SK-N-SH treated with all-trans-retinoic acid at 6 μM for 48 hours (cell line): Measurements from ENCODE around the gene ZACN.

Source experiments
- CREB5 ChIP-seq: fragments of 250-450 bp; sonication (Bioruptor Pico); IDR thresholded peaks from 2 replicates; pipeline ENCODE4 v1.5.1; 2020; ENCODE audit warnings: low read depth, mild to moderate bottlenecking, moderate library complexity
- ISL1 ChIP-seq: fragments of 250-450 bp; sonication (Bioruptor Pico); IDR thresholded peaks from 2 replicates; pipeline ENCODE4 v2.1.2; 2022; ENCODE audit warnings: mild to moderate bottlenecking, moderate library complexity
- RARB ChIP-seq: fragments of 250-450 bp; sonication (Bioruptor Pico); IDR thresholded peaks from 2 replicates; pipeline ENCODE4 v1.8.0; 2021; ENCODE audit warnings: mild to moderate bottlenecking, moderate library complexity
- SNAI2 ChIP-seq: fragments of 250-450 bp; sonication (Bioruptor Pico); IDR thresholded peaks from 2 replicates; pipeline ENCODE4 v1.5.0; 2020; ENCODE audit warnings: mild to moderate bottlenecking, moderate library complexity
- TSHZ2 ChIP-seq: fragments of 250-450 bp; sonication (Bioruptor Pico); IDR thresholded peaks from 2 replicates; pipeline ENCODE4 v1.5.0; 2020; ENCODE audit warnings: mild to moderate bottlenecking, moderate library complexity
- ZFP3 ChIP-seq: fragments of 250-450 bp; sonication (Bioruptor Pico); IDR thresholded peaks from 2 replicates; pipeline ENCODE4 v1.5.0; 2020; ENCODE audit warnings: mild to moderate bottlenecking, moderate library complexity
- ZFP30 ChIP-seq: fragments of 450-650 bp; formaldehyde crosslinking; IDR thresholded peaks from 2 replicates; pipeline ENCODE4 v1.5.0; 2022; ENCODE audit warnings: mild to moderate bottlenecking, moderate library complexity
- ZNF565 ChIP-seq: fragments of 450-650 bp; formaldehyde crosslinking; conservative IDR thresholded peaks from 2 replicates; pipeline ENCODE4 v1.5.0; 2020; ENCODE audit warnings: low read depth, mild to moderate bottlenecking, moderate library complexity
- ZNF70 ChIP-seq: fragments of 450-650 bp; formaldehyde crosslinking; IDR thresholded peaks from 2 replicates; pipeline ENCODE4 v1.5.0; 2020; ENCODE audit warnings: mild to moderate bottlenecking, moderate library complexity
- ZNF8 ChIP-seq: fragments of 450-650 bp; formaldehyde crosslinking; IDR thresholded peaks from 2 replicates; pipeline ENCODE4 v1.5.0; 2020; ENCODE audit warnings: mild to moderate bottlenecking, moderate library complexity

DNA sequence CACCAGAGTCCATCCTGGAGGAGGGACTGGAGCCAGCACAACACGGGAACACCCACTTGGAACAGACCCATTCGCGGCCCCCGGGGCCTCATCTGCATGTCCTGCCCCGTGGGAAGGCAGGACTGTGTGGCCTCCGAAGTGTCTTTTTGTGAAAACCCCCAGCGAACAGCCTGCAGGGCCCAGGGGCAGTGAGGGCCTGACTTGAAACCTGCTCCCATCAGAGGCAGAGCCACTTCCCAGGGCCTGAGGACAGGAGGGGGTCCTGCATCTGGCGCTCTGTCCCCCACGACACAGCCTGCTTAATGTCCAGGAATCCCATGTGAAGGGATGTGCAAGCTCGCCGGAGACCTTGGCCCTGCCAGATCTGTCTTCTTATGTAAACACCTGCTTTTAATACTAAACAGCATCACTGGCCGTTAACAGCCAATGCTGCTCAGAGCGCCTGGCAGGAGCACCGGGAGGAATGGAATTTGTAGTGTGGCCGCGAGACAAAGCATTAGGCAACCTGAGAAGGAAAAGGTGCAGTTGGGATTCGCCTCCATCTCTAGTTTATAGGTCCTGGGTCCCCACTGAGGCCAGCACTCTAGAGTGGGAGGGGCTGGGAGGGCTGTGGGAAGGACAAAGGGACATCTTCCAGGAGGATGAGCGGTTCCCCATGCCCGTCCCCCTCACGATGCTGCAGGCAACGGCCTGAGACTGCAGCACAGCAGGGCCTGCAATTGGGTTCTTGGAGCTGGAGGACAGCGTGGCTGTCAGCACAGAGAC, 42.3 kb upstream of the ZACN start:
- TF ChIP-seq ZFP3 (CRISPR knock-in tag): no peak
- TF ChIP-seq ISL1 (CRISPR knock-in tag): no peak
- TF ChIP-seq CREB5 (CRISPR knock-in tag): no peak
- TF ChIP-seq RARB (CRISPR knock-in tag): no peak
- no peak for TF ChIP-seq TSHZ2 (CRISPR knock-in tag)
- TF ChIP-seq ZNF8 (CRISPR knock-in tag): no peak
- no peak for TF ChIP-seq ZNF565 (CRISPR knock-in tag)
- TF ChIP-seq SNAI2 (CRISPR knock-in tag): no peak
- no peak for TF ChIP-seq ZNF70 (CRISPR knock-in tag)
- no peak for TF ChIP-seq ZFP30 (CRISPR knock-in tag)
